AG08395 (cell line): ENCODE measurements around the gene ZNF536.

Experiments
- DNase-seq: peaks from one replicate; pipeline ENCODE4 v3.0.0; 2012; ENCODE audit warnings: mixed read lengths, low spot score

The ZNF536 gene

DNA sequence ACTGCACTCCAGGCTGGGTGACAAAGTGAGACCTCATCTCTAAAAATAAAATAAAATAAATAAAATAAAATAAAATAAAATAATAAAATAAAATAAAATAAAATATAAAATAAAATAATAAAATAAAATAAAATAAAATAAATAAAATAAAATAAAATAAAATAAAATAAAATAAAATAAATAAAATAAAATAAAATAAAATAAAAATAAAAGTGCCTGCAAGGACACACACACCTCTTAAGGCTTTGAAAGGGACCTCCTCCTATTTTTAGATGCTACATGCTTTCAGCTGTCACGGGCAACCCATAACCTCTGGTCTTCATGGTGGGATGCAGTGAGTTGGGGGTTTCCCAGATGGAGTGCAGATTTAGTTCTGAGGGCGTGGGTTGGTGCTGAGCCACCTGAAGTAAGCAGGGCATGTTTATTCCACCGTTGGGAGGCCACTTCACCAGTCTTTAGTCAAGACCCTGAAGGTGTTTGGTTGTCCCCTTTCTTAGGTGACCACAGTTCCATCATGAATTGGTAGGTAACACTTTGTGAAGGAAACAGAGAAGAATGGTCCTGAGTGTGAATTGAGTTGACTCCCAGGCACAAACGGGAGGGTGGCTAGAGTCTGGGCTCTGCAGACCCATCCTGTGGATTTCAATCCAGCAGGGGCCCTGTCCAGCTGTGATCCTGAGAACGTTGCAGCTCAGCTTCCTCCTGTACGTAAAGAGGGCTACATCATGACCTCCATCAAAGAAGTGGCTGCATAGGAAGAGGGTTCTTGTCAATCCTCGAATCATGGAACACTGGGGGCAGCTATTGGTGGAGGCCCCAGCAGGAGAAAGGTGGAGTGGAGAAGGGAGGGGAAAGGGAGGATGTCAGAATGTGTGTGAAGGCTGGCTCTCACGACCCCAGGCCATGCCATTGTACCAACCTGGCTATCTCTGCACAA is 234.2 kb downstream of the ZNF536 start:
- no peak for DNase-seq
